GM12865 (cell line): Measurements from ENCODE around the gene LGALS3.

Source experiments
- DNase-seq: peaks from one replicate; pipeline ENCODE4 v3.0.0; 2010; ENCODE audit warnings: low read depth
- H3K4me3 ChIP-seq: 2 replicates; pipeline ENCODE4 v1.5.1; 2011; ENCODE audit warnings: mild to moderate bottlenecking, low read depth, low read length, control low read depth
- CTCF ChIP-seq: IDR thresholded peaks from 2 replicates; pipeline ENCODE4 v1.5.1; 2011; ENCODE audit warnings: low read length, control low read depth, low read depth, inconsistent platforms; ENCODE audit not compliant: insufficient read depth; ENCODE audit errors: missing control alignments

Gene LGALS3

GRCh38 chr14:55188686-55189295, 59.7 kb downstream of the LGALS3 start:
- DNase-seq = no peak
- TF ChIP-seq CTCF = no peak
- peak overlapping the region; percentile 78 for H3K4me3 ChIP-seq

- TF ChIP-seq CTCF = no peak
- DNase-seq = no peak
- peak overlapping the region; percentile 78 for H3K4me3 ChIP-seq
Observed at GRCh38 chr14:55190906-55191202, 61.8 kb downstream of the LGALS3 start.

- H3K4me3 ChIP-seq = peak within 1 kb of the TSS; percentile 78
- DNase-seq = peak; percentile 96
- TF ChIP-seq CTCF = no peak
Observed at GRCh38 chr14:55191203-55192053, 62.4 kb downstream of the LGALS3 start, which contains the start of gene DLGAP5. Gene DLGAP5 (minus strand): TSS chr14:55191585. CDS start chr14:55189179, 2,406 bp downstream.

- DNase-seq = no peak
- no peak for TF ChIP-seq CTCF
- H3K4me3 ChIP-seq = peak overlapping the region; percentile 78
Observed at GRCh38 chr14:55192054-55192621, 63.1 kb downstream of the LGALS3 start.

GRCh38 chr14:55194656-55195355, 65.8 kb downstream of the LGALS3 start:
- no peak for DNase-seq
- H3K4me3 ChIP-seq = no peak overlapping the region
- no peak for TF ChIP-seq CTCF
